GM21717 (cell line): Measurements from ENCODE around the gene TBC1D20.
A peak's percentile ranks its signal among the peaks of the same experiment; 100 is the strongest.

ENCODE experiments used
- ATAC-seq: cut with Tn5 transposase; IDR thresholded peaks from one replicate; pipeline ENCODE4 v1.9.1; 2021; ENCODE audit warnings: mild to moderate bottlenecking, moderate library complexity; ENCODE audit not compliant: unreplicated experiment

Gene TBC1D20

GRCh38 chr20:420721-421574, 41.4 kb downstream of the TBC1D20 start:
- no peak for ATAC-seq

- ATAC-seq, result no peak
Measured at GRCh38 chr20:420166-420620, 42.1 kb downstream of the TBC1D20 start.

DNA sequence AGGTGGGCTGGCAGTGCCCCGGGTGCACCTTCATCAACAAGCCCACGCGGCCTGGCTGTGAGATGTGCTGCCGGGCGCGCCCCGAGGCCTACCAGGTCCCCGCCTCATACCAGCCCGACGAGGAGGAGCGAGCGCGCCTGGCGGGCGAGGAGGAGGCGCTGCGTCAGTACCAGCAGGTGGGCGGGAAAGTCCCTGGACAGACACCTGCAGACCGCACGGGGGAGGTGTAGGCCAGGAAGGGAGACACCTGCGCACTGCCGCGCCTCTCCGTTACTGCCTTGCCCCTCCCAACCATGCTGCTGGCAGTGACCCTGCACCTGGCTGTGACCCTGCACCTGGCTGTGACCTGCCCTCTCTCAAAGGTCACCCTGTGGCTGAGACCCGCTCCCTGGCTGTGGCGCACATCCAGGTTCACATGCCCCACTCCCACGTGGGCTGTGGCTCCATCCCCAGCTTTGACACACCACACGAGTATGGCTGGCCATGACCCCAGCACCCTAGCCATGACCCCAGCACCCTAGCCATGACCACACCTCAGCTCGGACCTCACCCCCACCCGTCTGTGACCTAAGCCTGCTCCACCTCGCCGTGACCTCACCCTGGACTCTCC, 42.7 kb downstream of the TBC1D20 start:
- ATAC-seq, result no peak

- no peak for ATAC-seq
Measured at GRCh38 chr20:418858-419365, 43.4 kb downstream of the TBC1D20 start.

GRCh38 chr20:417801-418342, 44.5 kb downstream of the TBC1D20 start:
- no peak for ATAC-seq

- no peak for ATAC-seq
Measured at GRCh38 chr20:416950-417800, 45.2 kb downstream of the TBC1D20 start.

DNA sequence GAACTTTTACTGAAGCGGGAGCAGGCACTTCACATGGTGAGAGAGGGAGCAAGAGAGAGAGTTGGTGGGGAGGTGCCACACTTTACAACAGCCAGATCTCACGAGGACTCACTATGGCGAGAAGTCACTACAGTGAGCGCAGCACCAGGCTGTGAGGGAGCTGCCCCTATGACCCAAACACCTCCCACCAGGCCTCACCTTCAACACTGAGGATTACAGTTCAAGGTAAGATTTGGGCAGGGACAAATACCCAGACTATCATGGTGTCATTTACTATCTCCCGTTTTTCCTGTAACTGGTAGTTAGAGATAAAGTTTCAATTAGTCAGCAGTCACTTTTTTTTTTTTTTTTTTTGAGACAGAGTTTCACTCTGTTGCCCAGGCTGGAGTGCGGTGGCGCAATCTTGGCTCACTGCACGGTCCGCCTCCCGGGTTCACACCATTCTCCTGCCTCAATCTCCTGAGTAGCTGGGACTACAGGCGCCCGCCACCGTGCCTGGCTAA, 46.5 kb downstream of the TBC1D20 start:
- no peak for ATAC-seq

DNA sequence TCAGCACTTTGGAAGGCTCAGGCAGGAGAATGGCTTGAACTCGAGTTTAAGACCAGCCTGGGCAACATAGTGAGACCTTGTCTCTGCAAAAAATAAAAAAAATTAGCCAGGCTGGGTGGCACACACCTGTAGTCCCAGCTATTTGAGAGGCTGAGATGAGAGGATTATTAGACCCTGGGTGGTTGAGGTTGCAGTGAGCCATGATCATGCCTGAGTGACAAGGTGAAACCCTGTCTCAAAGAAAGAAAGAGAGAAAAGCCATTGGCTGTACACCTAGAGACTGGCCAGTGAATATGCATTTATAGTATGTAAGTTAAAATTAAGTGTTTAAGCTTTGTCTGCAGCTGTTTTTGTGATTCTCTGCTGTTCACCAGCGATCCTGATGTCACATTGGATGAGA, 48.2 kb downstream of the TBC1D20 start:
- no peak for ATAC-seq

- ATAC-seq, result no peak
Measured at GRCh38 chr20:412081-412480, 50.3 kb downstream of the TBC1D20 start.

DNA sequence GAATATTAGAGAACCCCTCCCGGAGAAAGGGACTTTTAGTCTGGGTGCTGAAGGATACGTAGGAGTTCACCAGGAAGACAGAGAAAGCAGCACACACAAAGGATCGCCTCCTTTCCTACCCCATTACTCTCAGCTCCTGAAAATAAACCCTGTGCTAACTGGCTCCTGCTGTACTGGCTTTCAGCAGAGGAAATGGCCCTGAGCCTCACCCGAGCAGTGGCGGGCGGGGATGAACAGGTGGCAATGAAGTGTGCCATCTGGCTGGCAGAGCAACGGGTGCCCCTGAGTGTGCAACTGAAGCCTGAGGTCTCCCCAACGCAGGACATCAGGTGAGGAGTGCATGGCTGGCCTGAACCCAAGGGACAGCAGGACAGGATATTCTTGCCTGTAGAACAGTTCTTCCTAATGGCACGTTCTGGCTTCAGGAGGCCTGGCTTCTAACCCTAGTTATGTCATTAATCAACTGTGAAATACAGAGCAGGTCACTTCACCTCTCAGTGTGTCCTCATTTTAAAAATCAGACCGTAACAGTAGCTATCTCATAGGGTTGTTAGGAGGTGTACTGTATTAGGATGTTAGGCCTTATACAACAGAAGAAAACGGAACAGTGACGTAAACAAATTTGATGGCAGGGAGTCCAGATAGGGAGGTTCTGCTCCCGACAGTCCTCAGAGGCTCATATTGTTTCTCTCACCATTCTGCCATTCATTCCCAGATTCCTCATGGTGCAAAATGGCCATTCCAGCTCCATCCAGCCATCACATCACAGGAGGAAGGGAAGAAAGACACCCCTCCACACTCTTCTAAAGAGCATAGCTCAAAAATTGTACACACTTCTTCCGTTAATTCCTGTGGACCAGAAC, 52.4 kb downstream of the TBC1D20 start:
- ATAC-seq, result no peak

- peak; percentile 25 for ATAC-seq
Measured at GRCh38 chr20:408843-409696, 53.3 kb downstream of the TBC1D20 start.

DNA sequence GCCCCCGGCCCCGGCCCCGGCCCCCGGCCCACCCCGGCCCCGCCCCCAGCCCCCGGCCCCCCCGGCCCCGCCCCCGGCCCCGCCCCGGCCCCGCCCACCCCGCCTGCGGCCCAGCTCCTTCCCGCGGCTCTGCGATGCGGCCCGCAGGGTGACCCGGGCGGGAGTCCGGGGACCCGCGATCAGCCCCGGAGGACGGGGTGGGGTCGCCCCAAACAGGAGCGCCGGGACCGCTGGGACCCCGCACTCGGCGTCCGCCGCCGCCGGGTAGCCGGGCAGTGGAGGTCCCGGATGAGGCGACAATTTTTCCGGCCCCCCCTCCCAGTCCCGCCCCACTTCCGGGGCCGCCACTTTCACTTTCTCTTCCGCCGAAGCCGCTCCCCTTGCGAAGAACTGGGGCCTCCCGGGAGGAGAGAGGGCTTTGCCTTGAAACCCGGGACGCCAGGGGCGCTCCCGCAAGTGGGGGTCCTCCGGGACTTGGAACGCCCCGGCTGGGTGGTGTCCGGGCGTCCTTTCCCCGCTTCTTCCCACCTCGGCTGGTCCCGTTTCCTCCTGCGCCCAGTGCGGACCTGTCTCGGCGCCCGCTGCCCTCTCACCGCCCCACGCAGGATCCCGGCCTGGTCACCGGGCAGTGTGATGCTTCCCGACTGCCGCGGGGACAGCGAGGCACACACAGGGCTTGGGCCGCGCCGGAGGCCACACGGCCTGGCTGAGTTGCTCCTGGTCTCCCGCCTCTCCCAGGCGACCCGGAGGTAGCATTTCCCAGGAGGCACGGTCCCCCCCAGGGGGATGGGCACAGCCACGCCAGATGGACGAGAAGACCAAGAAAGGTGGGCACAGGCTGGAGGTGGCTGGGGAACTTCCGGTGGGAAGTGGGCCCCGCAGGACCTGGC, 54.1 kb downstream of the TBC1D20 start, which contains the start of gene RBCK1:
Gene RBCK1 (plus strand): TSS at position 347 of the 890 bp plus-strand sequence. CDS start 459 bp downstream, at position 806.
- peak; percentile 50 for ATAC-seq

DNA sequence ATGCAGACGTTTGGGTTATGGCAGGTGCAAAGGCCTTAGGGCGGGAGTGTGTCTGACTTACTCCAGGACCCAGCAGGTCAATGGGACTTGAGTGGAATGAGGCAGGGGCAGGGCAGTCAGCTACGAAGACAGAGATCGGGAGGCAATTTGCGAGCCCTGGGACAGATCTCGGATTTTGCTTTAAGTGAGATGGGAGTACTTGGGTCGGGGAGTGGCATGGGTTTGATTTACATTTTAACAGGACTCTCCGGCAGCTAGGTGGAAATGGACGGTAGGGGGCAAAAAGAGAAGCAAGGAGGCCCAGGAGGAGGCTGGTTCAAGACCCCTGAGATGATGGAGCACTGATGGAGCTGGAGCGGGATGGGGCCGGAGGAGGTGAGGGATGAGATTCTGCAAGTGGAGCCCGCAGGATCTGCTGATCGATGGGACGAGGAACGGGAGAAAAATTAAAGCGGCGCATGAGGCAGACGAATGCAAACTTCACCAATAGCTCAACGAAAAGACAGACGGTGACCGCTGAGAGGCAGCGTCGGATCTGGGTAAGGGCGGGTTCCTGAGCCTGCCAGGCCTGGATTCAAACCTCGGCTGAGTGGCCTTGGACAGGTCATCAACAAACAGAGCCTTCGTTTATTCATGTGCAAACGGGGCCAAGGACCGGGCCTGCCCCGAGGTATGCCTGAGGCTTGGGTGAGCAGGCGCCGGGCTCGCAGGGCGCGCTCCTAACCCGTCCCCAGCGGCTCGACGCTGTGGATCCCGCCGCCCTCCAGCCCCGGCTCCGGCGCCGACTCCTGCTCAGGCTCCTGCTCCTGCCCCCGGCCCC, 55.0 kb downstream of the TBC1D20 start:
- ATAC-seq, result peak; percentile 46

DNA sequence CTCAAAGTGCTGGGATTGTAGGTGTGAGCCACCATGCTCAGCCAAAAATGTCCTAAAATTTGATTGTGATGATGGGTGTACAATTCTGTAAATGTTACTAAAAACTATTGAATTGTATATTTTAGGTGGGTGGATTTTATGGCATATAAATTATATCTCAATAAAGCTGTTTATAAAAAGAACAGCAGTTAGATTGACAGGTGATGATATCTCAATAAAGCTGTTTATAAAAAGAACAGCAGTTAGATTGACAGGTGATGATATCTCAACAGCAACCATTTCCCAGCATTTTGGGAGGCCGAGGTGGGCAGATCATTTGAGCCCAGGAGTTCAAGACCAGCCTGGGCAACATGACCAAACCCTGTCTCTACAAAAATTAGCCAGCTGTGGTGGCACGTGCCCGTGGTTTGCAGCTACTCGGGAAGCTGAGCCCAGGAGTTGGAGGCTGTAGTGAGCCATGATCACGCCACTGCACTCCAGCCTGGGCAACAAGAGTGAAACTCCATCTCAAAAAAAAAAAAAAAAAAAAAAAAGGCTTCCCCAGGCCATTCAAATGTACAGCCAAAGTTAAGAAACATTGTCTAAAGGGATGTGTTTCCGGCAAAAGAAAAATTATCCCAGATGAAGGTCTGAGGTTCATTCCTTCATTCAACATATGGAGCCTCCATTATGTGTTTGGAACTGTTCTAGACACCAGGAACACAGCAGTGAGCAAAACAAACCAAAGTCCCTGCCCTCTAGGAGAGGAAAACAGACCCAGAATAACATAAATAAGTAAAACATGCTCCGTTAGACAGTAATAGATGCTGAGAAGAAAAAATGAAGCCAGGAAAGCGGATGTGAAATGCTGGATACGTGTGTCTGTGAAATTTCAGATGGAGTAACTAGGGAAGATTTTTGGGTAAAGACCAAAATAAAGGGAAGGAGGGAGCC, 55.9 kb downstream of the TBC1D20 start:
- ATAC-seq, result no peak

GRCh38 chr20:404088-404487, 58.2 kb downstream of the TBC1D20 start:
- no peak for ATAC-seq

GRCh38 chr20:403582-403957, 58.8 kb downstream of the TBC1D20 start:
- no peak for ATAC-seq
